ENCODE results near the gene PTPRE.
"Not testable (repeated sequence)": the region's sequence is repeated elsewhere in the genome, so short reads cannot be mapped to it uniquely, and the experiment has no call there.

Gene PTPRE

GRCh38 chr10:128081720-128082119 lies 174.8 kb downstream of the PTPRE start:
- no peak for FAIRE-seq

DNA sequence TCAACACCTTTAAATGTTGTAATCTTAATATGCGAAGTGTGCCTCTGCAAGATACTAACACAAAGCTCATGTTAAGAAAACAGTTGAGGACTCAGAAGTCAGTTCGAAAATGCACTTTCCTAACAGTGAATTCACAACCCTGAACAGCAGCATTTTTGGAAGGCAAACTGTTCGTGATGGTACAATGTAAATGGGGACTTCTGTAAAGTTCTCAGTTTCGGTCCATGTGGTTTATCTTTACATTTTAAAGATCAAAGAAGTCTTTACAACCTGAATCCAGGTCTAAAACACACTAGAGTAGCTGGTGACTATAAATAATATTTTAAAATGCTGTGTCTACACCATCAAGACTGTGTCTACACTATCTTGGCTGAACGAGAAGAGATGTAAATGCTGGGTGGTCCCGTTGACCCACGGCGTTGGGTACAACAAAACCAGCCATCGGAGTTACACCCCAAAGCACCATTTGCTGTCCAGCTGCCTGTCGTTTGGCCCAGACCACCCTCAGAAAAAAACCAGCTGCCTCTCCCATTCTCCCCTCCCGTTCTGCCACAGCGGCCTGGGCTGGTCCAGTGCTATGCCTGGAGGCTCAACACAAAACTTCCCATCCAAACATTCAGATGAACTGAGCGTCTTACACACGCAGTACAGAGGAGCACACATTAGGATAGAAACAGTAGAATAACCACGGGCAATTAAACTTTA lies 176.4 kb downstream of the PTPRE start:
- no peak for FAIRE-seq

DNA sequence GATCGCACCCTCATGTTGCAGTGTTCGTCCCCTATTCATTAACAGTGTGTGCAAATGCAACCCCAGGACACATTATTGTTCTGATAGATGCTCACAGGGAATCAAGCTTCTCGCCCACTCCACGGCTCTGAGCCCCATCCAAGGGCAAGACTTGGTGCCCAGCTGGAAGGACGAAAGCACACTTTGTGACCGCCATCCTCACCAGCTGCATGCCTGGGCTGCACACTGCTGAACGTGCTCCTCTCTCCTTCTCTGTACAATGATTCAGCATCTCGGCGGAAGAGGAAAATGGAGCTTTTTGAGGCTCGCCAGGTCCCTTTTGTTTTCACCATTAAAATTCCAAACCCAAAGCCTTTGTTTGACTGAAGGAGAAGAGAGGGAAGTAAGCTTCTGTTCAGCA lies 177.5 kb downstream of the PTPRE start:
- no peak for FAIRE-seq

DNA sequence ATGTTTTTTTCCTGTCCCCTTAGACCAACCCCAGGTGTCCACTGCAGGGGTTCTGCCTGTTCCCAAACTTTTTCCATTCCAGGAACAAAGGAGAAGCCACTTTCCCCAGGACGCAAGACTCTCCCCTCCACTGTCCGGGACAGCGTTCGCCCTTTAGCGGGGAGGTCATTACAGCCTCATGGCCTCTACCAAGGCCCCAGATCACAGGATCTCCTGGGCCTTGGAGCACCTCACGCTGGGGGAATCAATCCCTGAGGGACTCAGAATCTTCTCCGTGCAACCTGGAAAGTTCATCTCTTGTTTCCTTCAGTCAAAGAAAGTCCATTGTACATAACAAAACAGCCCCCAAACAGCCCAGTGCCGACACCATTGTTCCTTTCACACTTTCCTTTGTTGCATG lies 178.1 kb downstream of the PTPRE start:
- no peak for FAIRE-seq

GRCh38 chr10:128086003-128086863 lies 179.3 kb downstream of the PTPRE start:
- no peak for FAIRE-seq

DNA sequence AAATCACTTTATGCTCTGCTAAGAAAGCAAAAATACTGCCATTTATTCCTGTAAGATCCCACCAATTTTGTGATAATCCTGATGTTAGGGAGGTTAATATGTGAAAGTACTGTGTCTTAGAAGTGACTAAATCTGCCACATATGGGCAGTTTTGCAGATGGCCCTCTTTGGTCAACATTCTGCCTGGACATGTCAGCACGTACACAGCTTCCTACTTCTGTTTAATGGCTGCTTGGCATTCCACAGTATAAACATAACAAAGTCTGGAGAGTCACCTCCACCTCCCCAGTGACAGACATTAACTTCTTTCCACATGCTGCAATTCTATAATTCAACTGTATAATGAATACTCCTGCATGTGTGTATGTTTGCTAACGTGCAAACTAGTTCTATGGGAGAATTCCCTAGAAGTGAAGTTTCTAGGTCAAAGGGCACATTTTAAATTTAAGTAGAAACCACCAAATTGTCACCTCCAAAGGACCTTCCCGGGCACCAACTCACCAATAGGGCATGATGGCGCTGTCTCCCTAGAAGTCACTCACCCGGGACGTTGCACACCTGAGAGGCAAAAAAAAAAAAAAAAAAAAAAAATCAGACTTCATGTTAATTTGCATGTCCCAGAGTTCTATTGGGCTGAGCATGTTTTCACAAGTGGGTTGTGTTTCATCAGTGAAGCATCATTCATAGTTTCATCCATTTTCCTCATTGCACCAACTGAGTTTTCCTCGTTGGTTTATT lies 180.4 kb downstream of the PTPRE start:
- FAIRE-seq, result no peak

DNA sequence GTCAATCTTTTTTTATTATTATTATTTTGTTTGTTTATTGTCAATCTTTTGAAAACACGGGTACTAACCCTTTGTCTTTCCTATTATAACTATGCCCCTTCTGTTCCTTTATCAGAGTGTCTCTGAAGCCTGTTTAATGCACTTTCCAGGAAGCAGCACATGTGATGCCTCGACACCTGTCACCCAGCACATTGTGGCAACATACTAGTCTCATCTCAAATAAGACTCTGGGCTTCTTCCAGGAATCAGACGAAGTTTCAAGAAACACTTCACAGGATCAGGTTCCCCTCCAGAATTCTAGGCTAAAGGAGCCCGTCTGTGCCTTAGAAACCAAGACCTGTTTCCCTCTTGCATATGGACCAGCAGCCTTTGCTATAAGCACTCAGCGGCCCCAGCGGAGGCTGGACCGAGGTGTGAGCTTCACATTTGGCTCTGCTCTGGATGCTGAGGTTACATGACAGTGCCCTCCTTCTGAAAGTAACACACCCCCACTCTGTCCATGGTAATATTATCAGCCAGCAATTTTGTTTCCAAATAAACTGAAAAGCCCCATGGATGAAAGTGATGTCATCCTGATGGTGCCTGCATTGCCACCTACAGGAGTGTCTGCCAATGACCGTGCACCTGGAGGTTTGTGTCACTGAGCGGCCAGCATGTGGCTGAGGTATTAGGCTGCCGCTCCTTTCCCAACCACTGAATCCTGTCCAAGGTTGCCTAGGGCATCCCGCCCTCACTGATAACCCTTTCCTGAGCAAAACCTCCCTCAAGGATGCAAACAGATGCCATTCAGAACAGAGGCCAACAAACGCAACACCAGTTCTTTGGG lies 181.2 kb downstream of the PTPRE start:
- no peak for FAIRE-seq

DNA sequence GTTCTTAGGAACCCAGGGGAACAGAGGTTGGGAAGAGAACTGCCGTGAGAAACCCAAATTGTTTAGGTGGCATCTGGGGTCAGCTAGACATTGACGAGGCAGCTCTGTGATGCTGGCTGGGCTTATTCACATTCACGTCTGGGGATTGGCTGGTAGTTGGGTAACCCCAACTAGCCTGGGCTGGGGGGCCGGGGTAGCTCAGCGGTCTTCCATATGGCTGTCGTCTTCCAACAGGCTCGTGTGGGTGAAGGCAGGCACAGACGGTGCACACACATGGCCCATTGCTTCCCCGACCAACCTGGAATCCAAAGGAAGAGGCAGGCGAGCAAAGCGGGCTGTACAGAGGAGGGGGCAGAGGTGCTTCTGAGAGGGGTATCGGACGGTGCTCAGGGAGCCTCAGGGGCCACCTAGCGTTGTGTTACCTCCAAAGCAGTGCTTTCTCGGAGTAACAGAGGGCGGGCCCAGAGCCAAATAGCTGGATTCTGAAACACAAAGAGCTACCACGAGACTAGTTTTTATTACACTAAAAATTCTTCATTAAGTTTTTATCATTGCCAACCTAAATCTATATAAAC lies 184.8 kb downstream of the PTPRE start:
- FAIRE-seq, result no peak

- FAIRE-seq, result no peak
Measured at GRCh38 chr10:128092454-128092853, 185.6 kb downstream of the PTPRE start.

- not testable (repeated sequence) for FAIRE-seq
Measured at GRCh38 chr10:128094596-128094995, 187.7 kb downstream of the PTPRE start.

DNA sequence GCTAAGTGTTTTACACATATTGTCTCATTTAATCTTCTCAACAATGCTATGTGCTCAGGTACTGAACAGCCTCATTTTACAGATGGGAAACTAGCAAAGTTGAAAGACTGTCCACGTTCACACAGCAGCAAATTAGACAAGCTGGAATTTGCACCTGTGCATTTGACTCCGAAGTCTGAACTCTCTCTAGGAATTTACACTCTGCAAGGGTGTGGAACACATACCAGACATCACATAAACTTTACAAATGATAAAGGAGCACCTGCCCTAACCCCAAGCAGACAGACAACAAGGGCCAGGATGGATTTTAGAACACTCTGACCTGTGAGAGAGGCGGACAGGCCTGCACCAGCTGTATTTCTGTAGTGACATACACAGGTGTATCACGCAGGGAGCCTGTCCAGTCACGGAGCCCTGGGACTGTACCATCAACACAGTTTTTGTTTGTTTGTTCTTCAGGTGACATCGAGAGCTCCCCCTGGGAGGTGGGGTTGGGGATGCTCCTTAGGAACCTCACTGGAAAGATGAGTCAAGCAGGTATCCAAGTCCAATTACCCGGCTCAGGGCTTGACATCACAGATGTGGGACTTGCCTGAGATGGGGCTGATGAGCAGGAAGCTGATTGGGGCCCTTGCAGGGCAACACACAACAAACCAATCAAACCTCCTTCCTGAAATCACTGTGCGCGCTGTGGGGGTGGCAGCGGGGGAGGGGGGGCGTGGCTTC lies 188.3 kb downstream of the PTPRE start:
- FAIRE-seq, result no peak

DNA sequence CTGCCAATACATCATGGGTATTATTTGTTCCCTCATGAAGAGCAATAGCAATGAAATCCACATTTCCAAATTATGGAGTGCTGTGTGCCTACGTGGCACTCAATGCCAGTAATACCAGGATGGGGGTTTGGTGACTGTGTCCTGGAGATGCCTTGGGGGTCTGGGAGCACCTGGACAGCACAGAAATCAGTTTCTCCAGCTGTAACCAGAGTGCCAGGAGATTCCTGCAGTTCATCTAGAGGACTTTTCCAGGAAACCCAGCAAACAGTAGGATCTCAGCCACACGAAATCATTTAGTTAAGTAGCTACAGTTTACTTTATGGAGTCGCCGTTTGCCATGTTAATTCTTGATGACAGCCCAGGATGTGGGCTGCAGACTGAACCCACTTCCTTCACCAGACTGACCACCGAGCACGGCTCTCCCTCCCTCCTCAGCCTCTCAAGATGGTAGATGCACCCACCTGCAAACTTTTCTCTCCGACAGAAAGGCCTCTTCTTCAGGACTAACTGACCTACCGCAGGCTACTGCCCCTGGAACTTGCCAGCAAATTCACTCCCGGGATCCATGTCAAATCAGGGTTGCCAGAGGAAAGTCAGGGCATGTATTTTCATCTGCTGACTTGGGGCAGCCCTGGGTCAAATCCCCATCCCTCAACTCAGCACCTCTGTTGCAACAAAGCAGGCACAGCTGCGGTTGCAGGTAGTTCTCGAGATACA lies 189.0 kb downstream of the PTPRE start:
- no peak for FAIRE-seq

DNA sequence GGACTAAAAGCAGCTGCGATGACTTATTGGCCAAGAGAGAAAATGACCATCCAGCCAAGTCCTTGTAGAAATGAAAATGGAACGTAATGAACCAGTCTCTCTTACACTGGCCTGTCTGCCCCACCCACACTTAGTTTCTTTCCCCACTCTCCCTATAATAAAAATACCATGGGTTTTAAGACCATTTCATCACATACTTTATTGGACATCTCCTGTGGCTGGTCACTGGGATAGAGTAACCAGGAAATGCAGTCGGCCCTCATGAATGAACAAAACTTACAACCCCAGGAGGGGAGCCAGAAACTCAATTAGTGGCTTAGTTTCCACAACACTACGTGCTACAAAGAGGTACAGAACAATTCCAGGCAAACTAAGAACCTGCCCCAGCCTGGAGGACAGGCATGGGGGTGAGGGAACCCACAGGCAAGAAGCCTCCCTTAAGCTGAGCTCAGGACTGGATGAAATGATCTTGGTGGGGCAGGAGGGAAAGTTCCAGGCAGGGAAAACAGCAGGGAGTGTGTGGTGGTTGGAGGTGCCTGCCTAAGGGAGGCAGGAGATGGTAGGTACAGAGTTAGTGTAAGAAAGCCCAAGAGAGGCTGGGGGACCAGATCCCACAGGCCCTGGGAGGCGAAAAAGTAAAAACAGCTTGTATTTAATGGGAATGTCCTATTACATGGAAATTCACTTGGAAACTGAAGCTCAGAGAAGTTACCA lies 189.7 kb downstream of the PTPRE start:
- no peak for FAIRE-seq

- no peak for FAIRE-seq
Measured at GRCh38 chr10:128097783-128098182, 190.9 kb downstream of the PTPRE start.

DNA sequence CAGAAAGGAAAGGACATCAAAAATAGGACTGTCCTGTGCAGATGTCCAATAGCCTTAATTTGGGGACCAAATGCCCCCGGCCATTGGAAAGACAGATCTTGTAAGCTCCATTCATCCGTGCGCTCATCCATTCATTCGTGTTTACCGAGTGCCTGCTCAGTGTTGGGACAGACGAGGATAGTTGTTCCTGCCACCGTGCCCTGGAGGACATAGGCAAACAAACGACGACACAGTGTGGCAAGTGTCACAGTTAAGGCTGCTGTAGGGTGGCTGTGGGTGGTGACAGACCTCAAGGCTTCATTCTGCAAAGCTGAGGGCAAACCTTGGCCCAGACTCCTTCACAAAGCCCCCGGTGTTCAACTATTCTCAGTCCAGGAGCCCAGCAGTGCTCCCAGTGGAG lies 191.7 kb downstream of the PTPRE start:
- FAIRE-seq, result no peak

- FAIRE-seq, result no peak
Measured at GRCh38 chr10:128099901-128100300, 193.0 kb downstream of the PTPRE start.

GRCh38 chr10:128101901-128102300 lies 195.0 kb downstream of the PTPRE start:
- no peak for FAIRE-seq

DNA sequence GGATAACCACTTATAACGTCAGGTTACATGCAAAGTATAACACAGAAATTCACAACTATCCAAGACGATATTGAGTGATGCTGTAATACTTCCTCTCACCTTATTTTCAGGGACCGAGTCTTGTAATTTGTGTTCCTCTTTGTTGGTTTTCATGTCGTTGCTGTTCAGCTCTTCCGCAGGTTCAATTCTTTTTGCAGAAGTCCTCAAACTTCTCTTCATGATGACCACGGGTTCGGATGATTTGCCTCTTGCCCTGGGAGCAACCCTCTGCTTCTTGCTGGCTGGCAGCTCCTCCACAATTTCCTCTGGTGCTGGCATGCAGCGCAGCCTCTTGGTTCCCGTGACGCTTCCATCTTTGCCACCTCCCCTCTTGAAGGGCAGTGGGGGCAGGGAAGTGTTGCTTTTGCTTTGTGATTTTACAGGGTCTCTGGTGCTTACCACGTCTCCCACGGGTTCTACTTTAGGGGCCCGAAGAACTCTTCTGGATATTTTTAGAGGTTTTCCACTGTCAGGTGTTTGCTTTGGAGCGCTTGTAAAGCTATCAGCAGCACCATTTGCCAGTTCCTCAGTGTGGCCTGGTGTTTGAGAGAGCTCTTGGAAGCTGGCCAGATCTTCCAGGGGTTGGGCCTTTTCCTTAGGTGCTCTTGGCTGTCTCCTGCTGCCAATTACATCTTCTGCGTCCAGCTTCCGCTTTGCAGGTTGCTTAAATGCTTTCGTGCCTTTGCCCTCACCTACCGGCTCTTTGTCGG lies 195.8 kb downstream of the PTPRE start:
- no peak for FAIRE-seq

GRCh38 chr10:128103229-128103714 lies 196.4 kb downstream of the PTPRE start:
- FAIRE-seq, result no peak
